IMR-90 (cell line): ENCODE results near the gene RAD51B. TPM values are rescaled to one million over a fixed set of nuclear protein-coding genes. Genes with fewer than 3 reads are reported as not detected.

ENCODE experiments used
- ATAC-seq: fragments of 200-7000 bp; cut with Tn5 transposase; 2 replicates; pipeline ENCODE4 v1.9.1; 2020; ENCODE audit warnings: low read depth, mild to moderate bottlenecking, moderate library complexity
- BruUV-seq: library from RNA; stranded (reverse); fragments of 400-500 nt; replicated peaks from 2 replicates; lab custom pipeline; 2021; lab: Mats Ljungman, UMichigan
- CTCF ChIA-PET: fragments of 300-600 bp; formaldehyde crosslinking; extraction: SDS; loops from one replicate; lab custom pipeline; 2021; ENCODE audit warnings: antibody characterized with exemption; lab: Yijun Ruan, JAX
- POLR2A ChIA-PET: fragments of 300-600 bp; sonication (Branson Sonifier 250); formaldehyde crosslinking; loops from one replicate; lab custom pipeline; 2022; ENCODE audit warnings: antibody characterized with exemption; ENCODE audit not compliant: unreplicated experiment; lab: Charles Lee
- DNase-seq: peaks from one replicate; pipeline ENCODE4 v3.0.0; 2013
- H2AFZ ChIP-seq: replicated peaks from 2 replicates; pipeline ENCODE3; 2013; ENCODE audit warnings: low read length, mild to moderate bottlenecking; ENCODE audit not compliant: poor library complexity
- H2AK5ac ChIP-seq: 2 replicates; pipeline ENCODE4 v1.6.1; 2013; ENCODE audit warnings: low read depth, low read length, inconsistent platforms
- H2AK9ac ChIP-seq: replicated peaks from 2 replicates; pipeline ENCODE3; 2013; ENCODE audit warnings: mild to moderate bottlenecking, low read depth, low read length, moderate library complexity; ENCODE audit not compliant: poor library complexity
- H2BK120ac ChIP-seq: 2 replicates; pipeline ENCODE4 v1.6.1; 2013; ENCODE audit warnings: low read depth, low read length, inconsistent platforms
- H2BK15ac ChIP-seq: 3 replicates; pipeline ENCODE4 v1.6.1; 2013; ENCODE audit warnings: low read depth, low read length, inconsistent platforms
- H2BK20ac ChIP-seq: 2 replicates; pipeline ENCODE4 v1.6.1; 2013; ENCODE audit warnings: low read depth, mild to moderate bottlenecking, inconsistent platforms, low read length, moderate library complexity
- H2BK5ac ChIP-seq: 2 replicates; pipeline ENCODE4 v1.6.1; 2013; ENCODE audit warnings: mild to moderate bottlenecking, low read depth, low read length, inconsistent platforms; ENCODE audit not compliant: poor library complexity, severe bottlenecking
- H3K14ac ChIP-seq: replicated peaks from 2 replicates; pipeline ENCODE4 v1.6.1; 2013; ENCODE audit warnings: low read depth, low read length, inconsistent platforms
- H3K18ac ChIP-seq: 2 replicates; pipeline ENCODE4 v1.6.1; 2013; ENCODE audit warnings: low read depth, low read length, control low read depth
- H3K23ac ChIP-seq: 2 replicates; pipeline ENCODE4 v1.6.1; 2013; ENCODE audit warnings: low read depth, low read length, inconsistent platforms
- H3K27ac ChIP-seq: 2 replicates; pipeline ENCODE4 v1.5.1; 2013; ENCODE audit warnings: mild to moderate bottlenecking, control low read depth, low read length; ENCODE audit not compliant: insufficient read depth
- H3K27me3 ChIP-seq: 2 replicates; pipeline ENCODE4 v1.6.1; 2013; ENCODE audit warnings: low read length; ENCODE audit not compliant: control insufficient read depth, insufficient read depth
- H3K36me3 ChIP-seq: 2 replicates; pipeline ENCODE4 v1.6.1; 2013; ENCODE audit warnings: low read length, mixed read lengths; ENCODE audit not compliant: control insufficient read depth, insufficient read depth
- H3K4ac ChIP-seq: 2 replicates; pipeline ENCODE4 v1.6.1; 2013; ENCODE audit warnings: low read depth, low read length, inconsistent platforms
- H3K4me1 ChIP-seq: 2 replicates; pipeline ENCODE4 v1.6.1; 2013; ENCODE audit warnings: low read length, mixed read lengths; ENCODE audit not compliant: control insufficient read depth, insufficient read depth
- H3K4me2 ChIP-seq: 2 replicates; pipeline ENCODE4 v1.6.1; 2013; ENCODE audit warnings: low read depth, mild to moderate bottlenecking, control low read depth, low read length, moderate library complexity
- H3K4me3 ChIP-seq: 2 replicates; pipeline ENCODE4 v1.5.1; 2013; ENCODE audit warnings: low read depth, mild to moderate bottlenecking, control low read depth, low read length, moderate library complexity; ENCODE audit not compliant: insufficient read depth
- H3K56ac ChIP-seq: 2 replicates; pipeline ENCODE4 v1.6.1; 2013; ENCODE audit warnings: low read length, inconsistent platforms; ENCODE audit not compliant: insufficient read depth; ENCODE audit errors: extremely low read depth
- H3K79me1 ChIP-seq, 2 experiments: 2 replicates each; pipeline ENCODE4 v1.6.1; 2013; ENCODE audit warnings: low read length in 2 of 2, inconsistent platforms in 1 of 2, low read depth in 1 of 2
- H3K9ac ChIP-seq: 2 replicates; pipeline ENCODE4 v1.6.1; 2013; ENCODE audit warnings: low read depth, low read length, control low read depth
- H3K9me1 ChIP-seq: 2 replicates; pipeline ENCODE4 v1.6.1; 2013; ENCODE audit warnings: low read length, inconsistent platforms; ENCODE audit not compliant: insufficient read depth
- H3K9me3 ChIP-seq: 2 replicates; pipeline ENCODE4 v1.6.1; 2013; ENCODE audit warnings: low read length; ENCODE audit not compliant: control insufficient read depth, insufficient read depth
- H4K20me1 ChIP-seq: 2 replicates; pipeline ENCODE4 v1.6.1; 2013; ENCODE audit warnings: low read length, inconsistent platforms; ENCODE audit not compliant: insufficient read depth
- H4K5ac ChIP-seq: 2 replicates; pipeline ENCODE4 v1.6.1; 2013; ENCODE audit warnings: mild to moderate bottlenecking, low read depth, low read length, control low read depth
- H4K8ac ChIP-seq, 2 experiments: 2 replicates each; pipeline ENCODE4 v1.6.1; 2013; ENCODE audit warnings: low read depth in 2 of 2, low read length in 2 of 2, control low read depth in 1 of 2, inconsistent platforms in 1 of 2
- H4K91ac ChIP-seq: 2 replicates; pipeline ENCODE4 v1.6.1; 2013; ENCODE audit warnings: low read depth, low read length, inconsistent platforms; ENCODE audit not compliant: insufficient read depth
- BHLHE40 ChIP-seq: fragments of 150-350 bp; IDR thresholded peaks from 2 replicates; pipeline ENCODE4 v1.6.1; 2016; ENCODE audit warnings: mild to moderate bottlenecking, low read depth, low read length
- CEBPB ChIP-seq: IDR thresholded peaks from 2 replicates; pipeline ENCODE4 v1.6.1; 2012; ENCODE audit warnings: low read depth, low read length, improper control_type of control experiment
- CHD1 ChIP-seq: IDR thresholded peaks from 2 replicates; pipeline ENCODE4 v1.6.1; 2012; ENCODE audit warnings: low read depth, low read length, improper control_type of control experiment
- MAFK ChIP-seq: IDR thresholded peaks from 2 replicates; pipeline ENCODE4 v1.6.1; 2012; ENCODE audit warnings: low read depth, low read length, improper control_type of control experiment
- MAZ ChIP-seq: IDR thresholded peaks from 2 replicates; pipeline ENCODE4 v1.6.1; 2012; ENCODE audit warnings: low read depth, mild to moderate bottlenecking, low read length, improper control_type of control experiment, moderate library complexity, borderline replicate concordance
- MXI1 ChIP-seq: IDR thresholded peaks from 2 replicates; pipeline ENCODE4 v1.6.1; 2012; ENCODE audit warnings: low read depth, mild to moderate bottlenecking, low read length, moderate library complexity, borderline replicate concordance
- POLR2A ChIP-seq: IDR thresholded peaks from 2 replicates; pipeline ENCODE4 v1.6.1; 2012; ENCODE audit warnings: mild to moderate bottlenecking, low read depth, low read length
- RFX5 ChIP-seq: IDR thresholded peaks from 2 replicates; pipeline ENCODE4 v1.8.0; 2012; ENCODE audit warnings: low read depth, mild to moderate bottlenecking, low read length, moderate library complexity
- SMC3 ChIP-seq: fragments of 150-350 bp; IDR thresholded peaks from 2 replicates; pipeline ENCODE4 v1.6.1; 2016; ENCODE audit warnings: low read depth, mild to moderate bottlenecking, antibody characterized with exemption, low read length, moderate library complexity
- whole genome bisulfite sequencing, 2 experiments: methylation state at CpG; one replicate each; pipeline versions ENCODE4 v1.1.5 to v1.1.7; 2013; ENCODE audit warnings: missing lambda C conversion rate in 2 of 2; ENCODE audit not compliant: insufficient read length in 1 of 2; ENCODE audit errors: extremely low coverage in 2 of 2; 5-methylcytosine and 5-hydroxymethylcytosine counted together
- dilution Hi-C: fragments of 300-500 bp; cut with HindIII; formaldehyde crosslinking; loops from one replicate; pipeline ENCODE4 v1.14.3; 2018; ENCODE audit warnings: low sequenced_read_pairs; ENCODE audit not compliant: unreplicated experiment
- in situ Hi-C: fragments of 300-500 bp; cut with MboI; formaldehyde crosslinking; loops from 3 replicates; pipeline ENCODE4 v1.14.3; 2019; ENCODE audit warnings: low sequenced_read_pairs, inconsistent platforms, mixed read lengths
- intact Hi-C: fragments of 100-400 bp; cut with micrococcal nuclease; formaldehyde crosslinking; loops from 2 replicates; pipeline ENCODE4 v1.10.0; 2022
- polyA plus RNA-seq, 3 experiments: library from polyadenylated mRNA; depleted of rRNA; stranded (reverse); fragments of >200 nt; gene quantifications; 2 replicates each; pipeline ENCODE4 v1.2.3, GENCODE V29; 2012; ENCODE audit warnings: low replicate concordance in 1 of 3
- total RNA-seq: library from RNA; depleted of rRNA; stranded (reverse); fragments of >200 nt; gene quantifications from 2 replicates; pipeline ENCODE4 v1.2.3, GENCODE V29; 2012

The RAD51B gene
- total and polyA plus RNA-seq, 2 of the 4 experiments (the other 2 are of a cell fraction): 5.1 to 18.8 TPM

DNA sequence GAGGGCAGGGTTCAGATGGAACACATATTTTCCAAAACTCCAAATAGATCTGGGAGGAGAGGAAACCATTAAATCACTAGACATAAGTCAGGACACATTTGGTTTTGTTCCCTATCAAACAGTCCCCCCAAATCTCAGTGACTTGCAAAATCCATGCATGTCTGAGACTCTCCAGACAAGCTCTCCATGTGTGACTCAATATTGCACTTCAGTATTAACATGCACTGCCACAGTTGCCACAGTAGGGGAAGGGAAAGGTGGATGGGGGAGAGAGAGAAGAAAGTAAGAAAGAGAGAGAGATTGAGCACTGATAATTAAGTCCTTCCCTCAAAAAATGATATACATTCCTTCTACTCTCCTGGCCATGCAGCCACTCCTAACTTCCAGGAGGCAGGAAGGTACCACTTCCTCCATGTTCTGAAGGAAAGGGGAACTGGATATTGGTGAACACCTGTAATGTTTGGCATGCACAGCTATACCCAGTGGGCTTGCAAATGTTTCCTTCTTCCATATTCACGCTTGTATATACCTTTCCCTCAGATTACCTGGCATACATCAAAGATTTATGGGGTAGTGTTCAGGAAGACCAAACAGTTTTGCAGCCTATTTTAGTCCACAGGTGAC, 663.3 kb downstream of the RAD51B start:
- Histone ChIP-seq H3K4me1 (0 out of 2 replicates have a peak, but pooled peaks cover 2% of the 10 kb centered on the region), H2BK15ac (no peak overlapping the region), H2BK20ac (no peak overlapping the region), H3K27me3 (no peaks in the 10 kb centered on the region), H3K27ac (no peak overlapping the region), H4K8ac (no peak overlapping the region), H3K36me3 (no peaks in the 10 kb centered on the region), H2AK9ac (no peak overlapping the region), H3K4ac (no peak overlapping the region), H3K23ac (no peak overlapping the region), H2AK5ac (no peak overlapping the region), H2AFZ (no peak overlapping the region), H3K56ac (no peak overlapping the region), H4K91ac (no peak overlapping the region), H4K20me1 (no peaks in the 10 kb centered on the region), H4K5ac (no peak overlapping the region), H3K18ac (no peak overlapping the region), H3K4me3 (no peak overlapping the region), H3K9me3 (no peaks in the 10 kb centered on the region), H2BK120ac (no peak overlapping the region), H3K9me1 (0 out of 2 replicates have a peak, but pooled peaks cover 3% of the 10 kb centered on the region), H3K14ac (no peak overlapping the region), H3K9ac (no peak overlapping the region), H3K79me1 (no peaks in the 10 kb centered on the region), H3K4me2 (no peak overlapping the region), H2BK5ac (no peak overlapping the region)
- ATAC-seq (no peak), DNase-seq (no peak)
- WGBS, 2 experiments: no CpG with 5 or more reads among the region's 1 CpG
- dilution Hi-C loops: no loop called here
- TF ChIP-seq CEBPB: no peak
- no peak for TF ChIP-seq MAZ
- no peak for TF ChIP-seq BHLHE40
- no peak for TF ChIP-seq MAFK
- TF ChIP-seq POLR2A: no peak
- no peak for TF ChIP-seq RFX5
- TF ChIP-seq CHD1: no peak
- no peak for TF ChIP-seq MXI1
- no peak for TF ChIP-seq SMC3
- intact Hi-C loops: no loop called here
- in situ Hi-C loops: no loop called here
- CTCF ChIA-PET: interaction anchor here (1.0 kb wide), 1 partner anchor 38 kb away, joined by 4 read pairs; no protein-coding TSS in a partner anchor
- POLR2A ChIA-PET: no interaction called here
- no TSS peak for BruUV-seq
